Activated T-cell treated with anti-CD3 and anti-CD28 coated beads, Interleukin-2, amount 50 U/mL, for 72 hours (primary cell): Measurements from ENCODE around the gene MAST4. TPM values are rescaled to one million over a fixed set of nuclear protein-coding genes. Genes with fewer than 3 reads are reported as not detected.
A peak's percentile ranks its signal among the peaks of the same experiment; 100 is the strongest.
"Not testable (repeated sequence)": the region's sequence is repeated elsewhere in the genome, so short reads cannot be mapped to it uniquely, and the experiment has no call there.

ENCODE experiments used
- ATAC-seq, 2 donors: fragments of 150-1000 bp; cut with Tn5 transposase; replicated peaks in 1 of 2; 2 replicates each; pipeline ENCODE4 v1.10.0; 2021; ENCODE audit warnings: moderate library complexity in 2 of 2, mild to moderate bottlenecking in 1 of 2
- DNase-seq, 2 donors: peaks; one replicate each; pipeline ENCODE4 v3.0.0; 2021 to 2022; ENCODE audit warnings: mixed read lengths in 1 of 2
- H3K27ac Mint-ChIP-seq: one replicate; pipeline ENCODE4 v1.8.0; 2022; ENCODE audit warnings: mild to moderate bottlenecking, moderate library complexity, mixed read lengths
- H3K27me3 Mint-ChIP-seq: one replicate; pipeline ENCODE4 v1.8.0; 2022; ENCODE audit warnings: low read depth, mixed read lengths
- H3K36me3 Mint-ChIP-seq, 2 donors: one replicate each; pipeline ENCODE4 v1.8.0; 2022; ENCODE audit warnings: mixed read lengths in 2 of 2, mild to moderate bottlenecking in 1 of 2; ENCODE audit not compliant: insufficient read depth in 2 of 2
- H3K4me1 Mint-ChIP-seq: one replicate; pipeline ENCODE4 v1.8.0; 2022; ENCODE audit warnings: low read depth, mixed read lengths
- H3K4me3 Mint-ChIP-seq, 2 donors: one replicate each; pipeline ENCODE4 v1.8.0; 2022; ENCODE audit warnings: mild to moderate bottlenecking in 2 of 2, mixed read lengths in 2 of 2, moderate library complexity in 2 of 2
- H3K9me3 Mint-ChIP-seq, 2 donors: one replicate each; pipeline ENCODE4 v1.8.0; 2022; ENCODE audit warnings: mixed read lengths in 2 of 2
- total RNA-seq, 2 donors: library from RNA; stranded (reverse); gene quantifications; one replicate each; pipeline ENCODE4 v1.2.3, GENCODE V29; 2022

MAST4 gene
- total RNA-seq, 2 donors from 2014 or later, result 32.9 to 38.3 TPM

DNA sequence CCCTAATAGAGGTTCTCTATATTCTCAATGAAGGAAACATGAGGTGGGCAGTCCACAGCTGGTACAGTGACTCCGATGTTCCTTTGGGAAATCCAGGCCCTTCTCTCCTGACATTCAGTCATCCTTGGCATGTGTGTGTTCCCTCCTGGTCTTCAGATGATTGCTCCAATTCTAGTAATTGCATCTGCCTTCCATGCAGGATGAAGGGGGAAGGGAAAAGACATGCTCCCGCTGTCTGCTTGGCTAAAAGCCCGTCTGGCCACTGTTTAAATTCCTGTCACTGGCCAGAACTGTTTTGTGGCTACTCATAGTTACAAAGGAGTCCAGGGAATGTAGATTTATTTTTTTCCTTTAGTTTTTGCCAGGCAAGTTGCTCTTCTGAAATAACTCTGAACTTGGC, 65.0 kb downstream of the MAST4 start:
- Mint-ChIP-seq H3K27ac (no peak overlapping the region), H3K4me1 (no peaks in the 10 kb centered on the region), H3K36me3 (no peaks in the 10 kb centered on the region), H3K27me3 (peaks cover 15% of the 10 kb centered on the region), H3K4me3 (no peak overlapping the region), H3K9me3 (peaks cover 0 to 1% of the 10 kb centered on the region in 2 donors)
- DNase-seq (no peak), ATAC-seq (no peak)

DNA sequence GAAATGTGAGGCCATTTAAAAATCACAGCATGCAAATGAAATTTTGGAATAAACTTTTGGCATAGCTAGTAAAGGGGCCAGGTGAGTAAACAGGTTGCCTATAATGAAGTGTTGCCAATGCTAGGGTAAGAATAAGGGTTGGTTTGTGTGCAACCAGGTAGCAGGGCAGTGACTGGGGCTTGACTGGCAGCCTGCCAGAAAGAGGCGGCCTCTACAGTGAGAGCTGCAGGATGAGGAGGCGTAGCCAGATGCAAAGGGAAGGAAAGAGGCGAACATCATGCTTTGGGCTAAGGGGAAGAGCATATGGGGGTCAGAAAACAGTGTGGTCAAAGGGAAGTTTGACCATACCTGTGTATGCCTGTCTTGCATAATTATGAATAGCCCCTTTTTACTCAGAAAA, 70.6 kb downstream of the MAST4 start:
- Mint-ChIP-seq H3K27me3 (peaks cover 29% of the 10 kb centered on the region), H3K9me3 (peaks cover 0 to 1% of the 10 kb centered on the region in 2 donors), H3K27ac (no peak overlapping the region), H3K4me1 (no peaks in the 10 kb centered on the region), H3K36me3 (no peaks in the 10 kb centered on the region), H3K4me3 (no peak overlapping the region)
- no peak for DNase-seq
- ATAC-seq, result no peak

DNA sequence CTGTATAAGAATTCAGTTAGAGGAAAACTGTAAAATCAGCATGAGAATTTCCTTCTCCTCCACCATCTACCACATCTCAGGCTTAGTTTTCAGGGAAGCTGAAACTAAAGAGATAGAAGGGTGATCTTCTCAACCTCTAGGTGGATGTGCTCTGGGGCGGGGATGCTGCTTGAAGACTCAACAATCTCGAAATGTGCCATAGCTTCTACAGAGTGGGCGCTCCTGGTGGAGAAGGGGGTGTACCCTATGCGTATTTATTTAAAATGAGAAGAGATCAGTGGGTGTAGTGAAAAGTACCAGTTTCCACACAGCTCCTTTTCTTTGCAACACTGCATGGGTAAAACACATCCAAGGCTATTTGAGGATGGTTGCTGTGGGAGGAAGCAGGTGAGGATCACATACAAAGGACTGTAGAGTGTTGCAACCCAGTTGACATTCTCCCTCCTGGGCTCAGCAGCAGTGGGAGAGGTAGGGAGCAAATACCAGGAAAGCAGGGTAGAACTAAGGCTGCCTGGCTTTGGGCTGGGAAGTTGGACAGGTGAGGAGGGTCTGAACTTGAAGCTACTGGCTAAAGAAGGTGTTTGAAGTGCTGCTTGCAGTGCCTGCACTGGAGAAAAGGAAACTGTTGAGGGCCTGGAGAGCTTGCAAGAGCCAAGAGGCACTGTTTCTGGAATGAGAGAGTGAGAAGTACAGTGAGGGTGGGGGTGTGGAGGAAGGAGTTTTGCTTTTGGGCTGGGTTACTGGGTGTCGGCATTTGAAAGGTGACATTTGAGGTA, 73.1 kb downstream of the MAST4 start:
- no peak overlapping the region for H3K4me3 Mint-ChIP-seq
- no peaks in the 10 kb centered on the region for H3K9me3 Mint-ChIP-seq
- no peak overlapping the region for H3K27ac Mint-ChIP-seq
- ATAC-seq, result no peak
- H3K27me3 Mint-ChIP-seq, result peaks cover 20% of the 10 kb centered on the region
- DNase-seq, result no peak
- no peaks in the 10 kb centered on the region for H3K36me3 Mint-ChIP-seq
- H3K4me1 Mint-ChIP-seq, result no peaks in the 10 kb centered on the region

DNA sequence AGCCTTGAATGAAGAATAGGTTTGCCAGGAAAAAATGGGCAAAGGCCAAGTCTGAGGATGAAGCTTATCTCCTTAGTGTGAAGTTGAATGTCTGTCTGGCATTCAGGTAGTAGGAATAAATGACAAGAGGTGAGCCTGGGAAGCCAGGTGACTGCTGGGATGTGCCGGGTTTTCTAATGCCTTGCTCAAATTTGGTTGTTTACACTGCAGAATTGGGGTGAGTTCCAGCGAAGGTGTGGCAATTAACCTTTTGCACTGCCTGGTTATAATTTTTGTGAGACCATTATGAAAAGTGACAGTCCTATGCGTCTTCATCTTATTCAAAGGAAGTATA, 73.6 kb downstream of the MAST4 start:
- no peak for ATAC-seq
- DNase-seq, result no peak
- peaks cover 20% of the 10 kb centered on the region for H3K27me3 Mint-ChIP-seq
- H3K9me3 Mint-ChIP-seq, result no peaks in the 10 kb centered on the region
- no peak overlapping the region for H3K27ac Mint-ChIP-seq
- no peaks in the 10 kb centered on the region for H3K36me3 Mint-ChIP-seq
- H3K4me1 Mint-ChIP-seq, result no peaks in the 10 kb centered on the region
- no peak overlapping the region for H3K4me3 Mint-ChIP-seq

DNA sequence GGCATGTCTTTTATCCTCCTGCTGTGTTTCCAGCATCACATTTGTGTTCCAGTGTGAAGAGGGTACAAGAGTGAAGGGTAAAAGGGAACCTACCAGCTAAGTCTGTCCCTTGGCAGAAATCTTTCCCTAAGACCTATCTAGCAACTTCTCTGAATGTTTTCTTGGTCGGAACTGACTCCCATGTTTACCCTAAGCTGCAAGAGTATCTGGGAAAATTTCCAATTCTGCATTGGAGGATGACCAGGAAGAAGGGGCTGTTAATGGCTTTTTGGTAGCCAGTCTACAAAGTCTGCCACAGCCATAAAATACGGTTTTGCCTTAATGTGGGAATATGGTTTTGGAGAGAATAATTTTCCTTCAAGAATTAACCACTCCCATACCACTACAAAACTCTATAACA, 75.1 kb downstream of the MAST4 start:
- DNase-seq (no peak), ATAC-seq (no peak)
- no peaks in the 10 kb centered on the region for H3K9me3 Mint-ChIP-seq
- H3K4me3 Mint-ChIP-seq, result no peak overlapping the region
- no peaks in the 10 kb centered on the region for H3K36me3 Mint-ChIP-seq
- no peak overlapping the region for H3K27ac Mint-ChIP-seq
- no peaks in the 10 kb centered on the region for H3K4me1 Mint-ChIP-seq
- H3K27me3 Mint-ChIP-seq, result peaks cover 31% of the 10 kb centered on the region

DNA sequence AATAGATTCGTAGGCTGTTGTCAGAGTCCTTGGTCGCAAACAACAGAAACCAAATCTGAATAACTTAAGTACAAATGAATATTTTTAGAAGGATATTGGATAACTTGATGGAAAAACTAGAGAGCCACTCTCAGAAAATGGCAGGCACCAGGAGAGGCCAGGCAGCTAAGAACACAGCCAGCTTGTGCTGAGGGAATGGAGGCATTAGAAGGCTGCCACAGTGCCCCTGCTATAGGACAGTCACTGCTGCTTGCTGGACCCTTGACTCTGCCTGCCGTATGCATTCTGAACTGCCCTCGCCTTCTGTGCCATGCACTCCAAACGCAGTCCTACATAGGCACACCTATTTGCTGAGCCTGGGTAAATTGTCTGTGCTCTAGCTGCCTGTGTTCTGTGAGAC, 78.6 kb downstream of the MAST4 start:
- Mint-ChIP-seq H3K27me3 (peaks cover 25% of the 10 kb centered on the region), H3K9me3 (no peaks in the 10 kb centered on the region), H3K4me1 (no peaks in the 10 kb centered on the region), H3K27ac (no peak overlapping the region), H3K4me3 (no peak overlapping the region), H3K36me3 (no peaks in the 10 kb centered on the region)
- DNase-seq (no peak), ATAC-seq (no peak)

DNA sequence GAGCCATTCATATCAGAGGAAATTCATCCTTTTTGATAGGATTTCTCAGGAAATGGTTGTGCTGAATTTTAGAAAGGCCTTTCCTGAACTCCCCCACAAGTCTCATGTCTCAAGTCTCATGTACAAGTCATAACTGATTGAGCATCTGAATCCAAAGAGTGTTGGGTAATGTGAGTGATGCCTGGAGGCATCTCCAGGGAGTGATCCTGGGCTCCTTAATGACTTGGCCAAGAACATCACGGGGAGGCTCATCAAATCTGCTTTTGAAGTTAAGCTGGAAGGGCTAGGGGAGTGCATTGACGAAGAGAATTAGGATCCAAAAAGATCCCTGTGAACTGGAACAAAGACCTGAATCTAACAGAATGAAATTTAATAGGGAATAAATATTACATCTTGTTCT, 79.2 kb downstream of the MAST4 start:
- Mint-ChIP-seq H3K4me1 (no peaks in the 10 kb centered on the region), H3K9me3 (no peaks in the 10 kb centered on the region), H3K27ac (no peak overlapping the region), H3K4me3 (no peak overlapping the region), H3K36me3 (no peaks in the 10 kb centered on the region), H3K27me3 (peaks cover 25% of the 10 kb centered on the region)
- DNase-seq (no peak), ATAC-seq (no peak)

DNA sequence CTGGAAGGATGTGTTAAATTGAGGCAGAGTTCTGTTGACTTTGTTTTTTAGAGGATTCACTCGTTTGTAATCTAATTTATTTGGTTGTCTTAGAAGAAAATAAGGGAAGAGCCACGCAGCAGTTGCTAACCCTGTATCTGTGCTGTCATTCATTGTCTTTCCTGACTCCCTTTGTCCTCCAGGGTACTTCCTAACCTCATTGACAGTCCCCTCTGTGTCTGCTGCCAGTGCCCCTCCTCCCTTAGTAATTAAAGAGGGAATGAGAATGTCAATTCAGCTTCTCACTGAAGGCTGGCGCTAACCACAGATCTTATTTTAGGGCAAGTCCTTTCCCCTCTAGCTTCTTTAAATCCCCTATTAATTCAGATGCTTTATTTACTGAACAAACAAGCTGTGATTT, 84.0 kb downstream of the MAST4 start:
- H3K9me3 Mint-ChIP-seq, result no peaks in the 10 kb centered on the region
- H3K4me1 Mint-ChIP-seq, result no peaks in the 10 kb centered on the region
- H3K27me3 Mint-ChIP-seq, result peaks cover 17% of the 10 kb centered on the region
- no peaks in the 10 kb centered on the region for H3K36me3 Mint-ChIP-seq
- DNase-seq (no peak), ATAC-seq (no peak)
- H3K27ac Mint-ChIP-seq, result no peak overlapping the region
- H3K4me3 Mint-ChIP-seq, result no peak overlapping the region

DNA sequence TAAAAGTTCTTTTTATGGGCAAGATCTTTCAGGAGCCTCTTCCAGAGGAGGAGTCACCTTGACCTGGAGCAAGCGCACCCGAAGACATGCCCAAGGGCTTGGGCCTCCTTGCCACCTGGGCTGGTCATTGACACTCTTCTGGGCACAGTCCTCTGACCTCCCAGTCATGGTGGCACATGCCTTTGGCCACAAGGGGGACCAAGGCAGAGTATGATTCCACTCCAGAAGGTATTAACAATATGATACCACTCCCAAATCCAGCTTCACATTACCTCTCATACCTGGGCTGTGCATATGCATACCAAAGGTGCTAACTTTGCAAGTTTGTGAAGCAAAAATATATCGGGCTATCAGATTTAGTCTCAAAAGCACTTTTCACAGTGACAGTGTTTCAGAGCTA, 84.6 kb downstream of the MAST4 start:
- no peaks in the 10 kb centered on the region for H3K9me3 Mint-ChIP-seq

DNA sequence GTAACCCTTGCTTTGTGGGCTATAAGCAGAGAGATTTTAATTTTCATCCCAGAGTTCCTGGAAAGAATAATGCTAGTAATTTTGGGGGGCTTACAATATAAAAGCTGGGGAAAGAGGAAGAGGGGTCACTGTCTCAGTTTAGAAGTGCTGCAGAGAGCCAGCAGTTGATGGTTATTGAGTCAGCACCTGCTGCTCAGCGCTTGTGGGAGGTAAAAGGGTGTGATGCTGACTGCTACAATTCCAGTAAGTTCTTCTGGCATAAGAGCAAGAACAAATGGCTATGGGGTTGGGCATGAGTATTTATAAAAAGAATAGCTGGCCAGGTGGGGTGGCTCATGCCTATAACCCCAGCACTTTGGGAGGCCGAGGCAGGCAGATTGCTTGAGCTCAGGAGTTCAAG, 88.5 kb downstream of the MAST4 start:
- no peak overlapping the region for H3K4me3 Mint-ChIP-seq
- no peak for DNase-seq
- no peaks in the 10 kb centered on the region for H3K9me3 Mint-ChIP-seq

More for the DNA sequence above, 84.6 kb downstream of the MAST4 start:
- ATAC-seq (no peak), DNase-seq (peak in 1 of 2 donors; percentile 5)
- no peak overlapping the region for H3K27ac Mint-ChIP-seq
- H3K27me3 Mint-ChIP-seq, result peaks cover 11% of the 10 kb centered on the region
- H3K4me3 Mint-ChIP-seq, result no peak overlapping the region
- no peaks in the 10 kb centered on the region for H3K4me1 Mint-ChIP-seq
- no peaks in the 10 kb centered on the region for H3K36me3 Mint-ChIP-seq

DNA sequence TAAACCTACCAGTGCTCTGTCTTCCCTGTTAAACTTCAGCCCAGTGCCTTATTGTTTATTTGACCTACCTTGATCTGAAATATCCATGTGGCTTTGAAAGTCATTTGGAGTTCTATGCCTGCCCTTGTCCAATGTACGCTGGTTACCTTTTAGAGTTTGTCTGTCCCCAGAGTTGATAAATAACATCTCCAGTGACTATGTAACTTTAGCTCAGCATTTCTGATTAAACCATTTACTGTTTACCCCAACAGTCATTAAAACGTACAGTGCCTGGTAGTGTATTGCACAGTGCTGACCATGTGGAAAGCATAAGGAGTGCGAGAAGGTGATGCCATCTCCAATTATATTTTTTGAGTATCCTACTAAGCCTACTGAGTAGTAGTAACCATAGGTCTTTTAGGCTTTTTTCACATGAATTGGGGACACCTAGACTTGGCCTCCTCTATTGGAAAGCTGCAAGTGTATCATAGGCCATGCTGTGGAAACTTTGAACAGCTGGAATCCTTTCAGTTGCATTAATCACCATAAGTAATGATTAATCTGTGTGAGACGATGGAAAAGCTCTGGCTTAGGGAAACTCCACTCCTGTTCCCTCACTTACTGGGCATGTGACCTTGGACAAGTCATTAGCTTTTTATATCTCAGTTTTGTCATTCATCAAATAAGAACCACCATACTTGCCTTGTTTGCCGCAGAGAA, 93.5 kb downstream of the MAST4 start:
- no peaks in the 10 kb centered on the region for H3K9me3 Mint-ChIP-seq

More for the DNA sequence above, 88.5 kb downstream of the MAST4 start:
- no peak for ATAC-seq
- no peaks in the 10 kb centered on the region for H3K4me1 Mint-ChIP-seq
- no peaks in the 10 kb centered on the region for H3K36me3 Mint-ChIP-seq
- H3K27ac Mint-ChIP-seq, result no peak overlapping the region
- peaks cover 8% of the 10 kb centered on the region for H3K27me3 Mint-ChIP-seq

DNA sequence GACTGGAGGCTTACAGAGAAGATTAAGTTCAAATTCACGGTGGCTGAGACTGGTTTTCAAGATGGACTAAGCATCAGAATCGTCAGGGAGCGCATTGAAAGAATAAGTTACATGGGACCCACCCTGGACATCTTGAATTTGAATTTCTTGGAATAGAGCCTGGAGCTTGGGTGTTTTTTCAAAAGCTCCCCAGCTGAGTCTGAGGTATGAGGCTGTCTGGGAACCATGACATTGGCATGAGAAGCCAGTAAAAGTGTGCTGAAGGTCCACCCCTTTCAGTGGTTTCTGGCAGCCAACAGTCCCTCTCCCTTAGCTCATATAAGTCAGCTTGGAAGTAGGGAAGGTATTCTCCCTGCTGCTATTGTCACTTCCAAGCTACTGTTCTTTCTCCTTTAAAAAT, 97.8 kb downstream of the MAST4 start:
- H3K27ac Mint-ChIP-seq, result no peak overlapping the region

More for the DNA sequence above, 93.5 kb downstream of the MAST4 start:
- Mint-ChIP-seq H3K4me1 (no peaks in the 10 kb centered on the region), H3K36me3 (no peaks in the 10 kb centered on the region), H3K27ac (no peak overlapping the region), H3K27me3 (peaks cover 14% of the 10 kb centered on the region), H3K4me3 (no peak overlapping the region)
- DNase-seq (no peak), ATAC-seq (no peak)

DNA sequence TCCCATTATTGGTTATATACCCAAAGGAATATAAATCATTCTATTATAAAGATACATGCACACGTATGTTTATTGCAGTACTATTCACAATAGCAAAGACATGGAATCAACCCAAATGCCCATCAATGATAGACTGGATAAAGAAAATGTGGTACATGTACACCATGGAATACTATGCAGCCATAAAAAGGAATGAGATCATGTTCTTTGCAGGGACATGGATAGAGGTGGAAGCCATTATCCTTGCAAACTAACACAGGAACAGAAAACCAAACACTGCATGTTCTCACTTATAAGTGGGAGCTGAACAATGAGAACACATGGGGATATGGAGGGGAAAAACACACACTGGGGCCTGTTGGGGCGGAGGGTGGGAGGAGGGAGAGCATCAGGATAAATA, 99.6 kb downstream of the MAST4 start:
- H3K4me3 Mint-ChIP-seq, H3K27ac Mint-ChIP-seq, H3K4me1 Mint-ChIP-seq, ATAC-seq, H3K9me3 Mint-ChIP-seq, H3K36me3 Mint-ChIP-seq, DNase-seq: not testable (repeated sequence)
- H3K27me3 Mint-ChIP-seq, result peaks cover 12% of the 10 kb centered on the region

More for the DNA sequence above, 97.8 kb downstream of the MAST4 start:
- Mint-ChIP-seq H3K36me3 (no peaks in the 10 kb centered on the region), H3K27me3 (peaks cover 23% of the 10 kb centered on the region), H3K9me3 (peaks cover 0 to 3% of the 10 kb centered on the region in 2 donors), H3K4me3 (no peak overlapping the region), H3K4me1 (no peaks in the 10 kb centered on the region)
- no peak for DNase-seq
- no peak for ATAC-seq
